Measurements from ENCODE around the gene MON1A.
"Not testable (repeated sequence)": the region's sequence is repeated elsewhere in the genome, so short reads cannot be mapped to it uniquely, and the experiment has no call there.

Gene MON1A

GRCh38 chr3:49916686-49917085, 12.9 kb downstream of the MON1A start:
- FAIRE-seq = no peak

- FAIRE-seq = no peak
Measured at GRCh38 chr3:49914906-49915305, 14.7 kb downstream of the MON1A start.

- FAIRE-seq = no peak
Measured at GRCh38 chr3:49912881-49913281, 16.7 kb downstream of the MON1A start.

- no peak for FAIRE-seq
Measured at GRCh38 chr3:49911611-49912010, 18.0 kb downstream of the MON1A start.

GRCh38 chr3:49911124-49911420, 18.5 kb downstream of the MON1A start:
- FAIRE-seq = no peak

GRCh38 chr3:49910409-49911123, 19.0 kb downstream of the MON1A start:
- no peak for FAIRE-seq

- no peak for FAIRE-seq
Measured at GRCh38 chr3:49908373-49909199, 21.0 kb downstream of the MON1A start.

- no peak for FAIRE-seq
Measured at GRCh38 chr3:49906073-49906743, 23.4 kb downstream of the MON1A start.

- FAIRE-seq = not testable (repeated sequence)
Measured at GRCh38 chr3:49904448-49904847, 25.2 kb downstream of the MON1A start.

GRCh38 chr3:49903451-49904424, 25.9 kb downstream of the MON1A start, which contains the start of gene MST1R:
Gene MST1R (minus strand): TSS chr3:49903873. CDS start chr3:49903609, 264 bp downstream.
- FAIRE-seq = no peak

- no peak for FAIRE-seq
Measured at GRCh38 chr3:49902511-49903345, 26.9 kb downstream of the MON1A start.

GRCh38 chr3:49901366-49902339, 28.0 kb downstream of the MON1A start:
- FAIRE-seq = no peak

- FAIRE-seq = no peak
Measured at GRCh38 chr3:49900491-49901153, 29.0 kb downstream of the MON1A start.

GRCh38 chr3:49899815-49900214, 29.8 kb downstream of the MON1A start:
- FAIRE-seq = no peak

GRCh38 chr3:49898991-49899390, 30.6 kb downstream of the MON1A start:
- FAIRE-seq = no peak

- FAIRE-seq = no peak
Measured at GRCh38 chr3:49896345-49896744, 33.3 kb downstream of the MON1A start.

GRCh38 chr3:49895791-49896190, 33.8 kb downstream of the MON1A start:
- no peak for FAIRE-seq

GRCh38 chr3:49889296-49889695, 40.3 kb downstream of the MON1A start:
- no peak for FAIRE-seq

GRCh38 chr3:49886922-49887265, 42.7 kb downstream of the MON1A start:
- no peak for FAIRE-seq

- FAIRE-seq = no peak
Measured at GRCh38 chr3:49883998-49884397, 45.6 kb downstream of the MON1A start.
